ENCODE measurements around the gene HHAT. TPM values are rescaled to one million over a fixed set of nuclear protein-coding genes. Genes with fewer than 3 reads are reported as not detected.

HHAT gene
- total and polyA plus RNA-seq, 4 donors: 1.2 to 11.3 (median 3.8) TPM

- DNase-seq (peak in 1 of 3 donors; percentile 31), ATAC-seq (ENCODE audit: insufficient read depth, low FRiP score) (no peak)
- Histone ChIP-seq H3K27ac (ENCODE audit: low read depth in 1 of 2, low read length in 1 of 2) (no peak overlapping the region), H3K9me3 (ENCODE audit: control insufficient read depth in 4 of 4, insufficient read depth in 3 of 4, low read length in 3 of 4) (no peaks in the 10 kb centered on the region), H3K36me3 (ENCODE audit: control insufficient read depth in 4 of 4, insufficient read depth in 4 of 4, low read length in 4 of 4) (no peaks in the 10 kb centered on the region), H3K4me3 (no peak overlapping the region), H3K9ac (ENCODE audit: insufficient read depth in 1 of 2, low read length in 2 of 2) (no peak overlapping the region), H3K27me3 (ENCODE audit: control insufficient read depth in 3 of 3, insufficient read depth in 3 of 3, low read length in 2 of 3) (no peaks in the 10 kb centered on the region), H3K4me1 (ENCODE audit: control insufficient read depth in 5 of 5, insufficient read depth in 5 of 5, low read length in 5 of 5) (no peaks in the 10 kb centered on the region)
- WGBS, 2 donors: 83 to 88% methylated on average over 3 of the region's 3 CpGs
- no peak for TF ChIP-seq CTCF (IDR thresholded peaks at IDR 0.05; ENCODE audit: control extremely low read depth, extremely low read depth)
These were observed 349.6 kb downstream of the HHAT start for GRCh38 chr1:210678306-210678705.

GRCh38 chr1:210681158-210681557 lies 352.5 kb downstream of the HHAT start:
- 53 to 75% methylated on average over 7 of the region's 7 CpGs for WGBS, 2 donors
- Histone ChIP-seq H3K27ac (ENCODE audit: low read depth in 1 of 2, low read length in 1 of 2) (no peak overlapping the region), H3K36me3 (ENCODE audit: control insufficient read depth in 4 of 4, insufficient read depth in 4 of 4, low read length in 4 of 4) (no peaks in the 10 kb centered on the region), H3K4me1 (ENCODE audit: control insufficient read depth in 5 of 5, insufficient read depth in 5 of 5, low read length in 5 of 5) (no peaks in the 10 kb centered on the region), H3K9ac (ENCODE audit: insufficient read depth in 1 of 2, low read length in 2 of 2) (no peak overlapping the region), H3K27me3 (ENCODE audit: control insufficient read depth in 3 of 3, insufficient read depth in 3 of 3, low read length in 2 of 3) (no peaks in the 10 kb centered on the region), H3K9me3 (ENCODE audit: control insufficient read depth in 4 of 4, insufficient read depth in 3 of 4, low read length in 3 of 4) (no peaks in the 10 kb centered on the region), H3K4me3 (no peak overlapping the region)
- DNase-seq (no peak), ATAC-seq (ENCODE audit: insufficient read depth, low FRiP score) (no peak)
- TF ChIP-seq CTCF (IDR thresholded peaks at IDR 0.05; ENCODE audit: control extremely low read depth, extremely low read depth): no peak

- H3K9ac ChIP-seq (ENCODE audit: insufficient read depth in 1 of 2, low read length in 2 of 2): no peak overlapping the region
- no peaks in the 10 kb centered on the region for H3K9me3 ChIP-seq (ENCODE audit: control insufficient read depth in 4 of 4, insufficient read depth in 3 of 4, low read length in 3 of 4)
- no peaks in the 10 kb centered on the region for H3K36me3 ChIP-seq (ENCODE audit: control insufficient read depth in 4 of 4, insufficient read depth in 4 of 4, low read length in 4 of 4)
- no peak overlapping the region for H3K4me3 ChIP-seq
- H3K27ac ChIP-seq (ENCODE audit: low read depth in 1 of 2, low read length in 1 of 2): no peak overlapping the region
- no peak for ATAC-seq (ENCODE audit: insufficient read depth, low FRiP score)
- no peaks in the 10 kb centered on the region for H3K27me3 ChIP-seq (ENCODE audit: control insufficient read depth in 3 of 3, insufficient read depth in 3 of 3, low read length in 2 of 3)
- no peak for DNase-seq
- WGBS, 2 donors: 94 to 95% methylated on average over 33 of the region's 33 CpGs
- no peak for TF ChIP-seq CTCF (IDR thresholded peaks at IDR 0.05; ENCODE audit: control extremely low read depth, extremely low read depth)
- H3K4me1 ChIP-seq (ENCODE audit: control insufficient read depth in 5 of 5, insufficient read depth in 5 of 5, low read length in 5 of 5): no peaks in the 10 kb centered on the region
These were observed 354.8 kb downstream of the HHAT start for GRCh38 chr1:210683403-210684047.
